Kidney (tissue), 14 donors: ENCODE data around the gene MMP14. TPM values are rescaled to one million over a fixed set of nuclear protein-coding genes. Genes with fewer than 3 reads are reported as not detected.

Experiments
- DNase-seq, 5 donors: peaks; one replicate each; pipeline ENCODE4 v3.0.0-alpha.2; 2013 to 2020
- FAIRE-seq: peaks from 2 replicates; lab custom pipeline; 2012; peaks lifted over from hg19 to GRCh38; lab: Jason Lieb, UNC
- H3K27ac ChIP-seq, 2 donors: one replicate each; pipeline ENCODE4 v1.7.0; 2013; ENCODE audit warnings: low read depth in 2 of 2, low read length in 2 of 2, inconsistent platforms in 1 of 2
- H3K27me3 ChIP-seq: one replicate; pipeline ENCODE4 v1.7.1; 2013; ENCODE audit warnings: low read length, inconsistent platforms; ENCODE audit not compliant: control insufficient read depth, insufficient read depth
- H3K36me3 ChIP-seq, 3 donors: one replicate each; pipeline versions ENCODE4 v1.7.0 to v1.7.1; 2013; ENCODE audit warnings: low read length in 3 of 3, control low read depth in 1 of 3, inconsistent platforms in 1 of 3; ENCODE audit not compliant: insufficient read depth in 3 of 3, control insufficient read depth in 2 of 3
- H3K4me1 ChIP-seq, 3 donors: one replicate each; pipeline versions ENCODE4 v1.7.0 to v1.7.1; 2013; ENCODE audit warnings: low read length in 3 of 3, inconsistent platforms in 1 of 3, low read depth in 1 of 3; ENCODE audit not compliant: control insufficient read depth in 2 of 3, insufficient read depth in 2 of 3
- H3K4me3 ChIP-seq, 3 donors: one replicate each; pipeline versions ENCODE4 v1.7.0 to v1.8.1; 2013; ENCODE audit warnings: low read length in 3 of 3, control low read depth in 1 of 3, inconsistent platforms in 1 of 3
- H3K9ac ChIP-seq, 3 donors: one replicate each; pipeline versions ENCODE4 v1.7.0 to v1.7.1; 2013; ENCODE audit warnings: low read length in 3 of 3, control low read depth in 1 of 3, inconsistent platforms in 1 of 3
- H3K9me3 ChIP-seq, 3 donors: one replicate each; pipeline versions ENCODE4 v1.7.0 to v1.7.1; 2013; ENCODE audit warnings: low read length in 3 of 3, control low read depth in 1 of 3, inconsistent platforms in 1 of 3; ENCODE audit not compliant: control insufficient read depth in 2 of 3, insufficient read depth in 1 of 3
- CTCF ChIP-seq: IDR thresholded peaks from 3 replicates; pipeline ENCODE4 v1.5.1; 2012; ENCODE audit warnings: mild to moderate bottlenecking, moderate library complexity, borderline replicate concordance; ENCODE audit not compliant: insufficient read depth; ENCODE audit errors: extremely low read depth
- intact Hi-C: fragments of 100-400 bp; cut with DNase I; formaldehyde crosslinking; loops from one replicate; pipeline ENCODE4 v1.11.1; 2022
- polyA plus RNA-seq: library from polyadenylated mRNA; stranded (reverse); fragments of 350-450 nt; fragmentation: Illumina TruSeq; extraction: RNeasy Lipid Tissue Mini Kit (QIAGEN cat#74804); gene quantifications from one replicate; pipeline ENCODE4 v1.2.3, GENCODE V29; 2014; ENCODE audit warnings: low read depth, low replicate concordance; ENCODE audit not compliant: insufficient read depth
- total RNA-seq: library from RNA; stranded (reverse); fragmentation: NEBNext Ultra II Directional; extraction: Animal tissue kit (Norgen Biotek cat#: 25700); gene quantifications from one replicate; pipeline ENCODE4 v1.2.1, GENCODE V29; 2021
- donor health status: control.
- donor health status: control.
- donor health status: control.
- donor health status: control.
- donor health status: control.
- donor health status: DM: yes; HTN: yes; CAD: no.
- donor health status: Normal renal cell carcinoma (clear cell type).

The MMP14 gene
- total and polyA plus RNA-seq, 2 donors from 2014 or later = 30.1 to 108 TPM

- Histone ChIP-seq H3K4me1 (peaks cover 0 to 9% (median 6%) of the 10 kb centered on the region in 3 donors), H3K4me3 (peak within 1 kb of the TSS; percentile 3 to 79 (median 71)), H3K27ac (peak within 1 kb of the TSS; percentile 73 to 83), H3K9ac (peak within 1 kb of the TSS in 1 of 3 donors; percentile 77), H3K9me3 (no peaks in the 10 kb centered on the region), H3K36me3 (no peaks in the 10 kb centered on the region), H3K27me3 (no peaks in the 10 kb centered on the region)
- intact Hi-C loops = no loop called here
- no peak for TF ChIP-seq CTCF
- DNase-seq (peak in 1 of 5 donors; percentile 32), FAIRE-seq (no peak)
Observed at GRCh38 chr14:22814941-22815713, 21.3 kb upstream of the MMP14 start, which contains the start of gene SLC7A7. Gene SLC7A7 (minus strand): TSS chr14:22815435. CDS start chr14:22813398, 2,037 bp downstream.

GRCh38 chr14:22819151-22819988, 17.0 kb upstream of the MMP14 start:
- TF ChIP-seq CTCF = no peak
- H3K9ac ChIP-seq = peak overlapping the region in 1 of 3 donors; percentile 52
- H3K36me3 ChIP-seq = no peaks in the 10 kb centered on the region
- H3K9me3 ChIP-seq = no peaks in the 10 kb centered on the region
- intact Hi-C loops = no loop called here
- peak in 3 of 5 donors; percentile 41 to 84 (median 72) for DNase-seq
- peak overlapping the region in 2 of 3 donors; percentile 50 to 56 for H3K4me3 ChIP-seq
- no peak for FAIRE-seq
- H3K4me1 ChIP-seq = peaks cover 0 to 16% (median 9%) of the 10 kb centered on the region in 3 donors
- no peaks in the 10 kb centered on the region for H3K27me3 ChIP-seq
- peak overlapping the region; percentile 64 to 71 for H3K27ac ChIP-seq

- FAIRE-seq (no peak), DNase-seq (no peak)
- H3K9ac ChIP-seq = no peak overlapping the region
- H3K9me3 ChIP-seq = no peaks in the 10 kb centered on the region
- no peak overlapping the region for H3K4me3 ChIP-seq
- H3K36me3 ChIP-seq = no peaks in the 10 kb centered on the region
- no peak for TF ChIP-seq CTCF
- no peaks in the 10 kb centered on the region for H3K27me3 ChIP-seq
- intact Hi-C loops = no loop called here
- peak overlapping the region in 1 of 2 donors; percentile 15 for H3K27ac ChIP-seq
- H3K4me1 ChIP-seq = peaks cover 0 to 16% (median 13%) of the 10 kb centered on the region in 3 donors
Observed at GRCh38 chr14:22820731-22821130, 15.7 kb upstream of the MMP14 start.
